GM19035 (cell line): ENCODE results near the gene RAB25.
A peak's percentile ranks its signal among the peaks of the same experiment; 100 is the strongest.

Experiments used
- ATAC-seq: cut with Tn5 transposase; IDR thresholded peaks from one replicate; pipeline ENCODE4 v1.9.1; 2021; ENCODE audit not compliant: unreplicated experiment

The RAB25 gene

GRCh38 chr1:156078728-156079127 is 17.8 kb downstream of the RAB25 start:
- no peak for ATAC-seq

- no peak for ATAC-seq
These were observed 18.8 kb downstream of the RAB25 start for GRCh38 chr1:156079762-156080161.

GRCh38 chr1:156080241-156080862 is 19.4 kb downstream of the RAB25 start:
- no peak for ATAC-seq

GRCh38 chr1:156080863-156081179 is 19.9 kb downstream of the RAB25 start:
- ATAC-seq = no peak

GRCh38 chr1:156081180-156081916 is 20.4 kb downstream of the RAB25 start:
- ATAC-seq = no peak

GRCh38 chr1:156081917-156082308 is 21.0 kb downstream of the RAB25 start:
- ATAC-seq = no peak

- peak; percentile 47 for ATAC-seq
These were observed 21.5 kb downstream of the RAB25 start, which contains the start of gene MEX3A for GRCh38 chr1:156082309-156083091. Gene MEX3A (minus strand): TSS chr1:156082465. CDS start chr1:156081998, 467 bp downstream.

GRCh38 chr1:156083800-156084790 is 23.1 kb downstream of the RAB25 start:
- no peak for ATAC-seq

GRCh38 chr1:156086256-156086662 is 25.3 kb downstream of the RAB25 start:
- ATAC-seq = no peak

GRCh38 chr1:156089704-156090103 is 28.7 kb downstream of the RAB25 start:
- no peak for ATAC-seq

- no peak for ATAC-seq
These were observed 29.3 kb downstream of the RAB25 start for GRCh38 chr1:156090138-156090839.

GRCh38 chr1:156090840-156091188 is 29.9 kb downstream of the RAB25 start:
- ATAC-seq = peak; percentile 70

- ATAC-seq = no peak
These were observed 30.6 kb downstream of the RAB25 start for GRCh38 chr1:156091610-156092009.

GRCh38 chr1:156095906-156096508 is 35.0 kb downstream of the RAB25 start:
- no peak for ATAC-seq

- ATAC-seq = peak; percentile 72
These were observed 35.9 kb downstream of the RAB25 start for GRCh38 chr1:156096640-156097391.

- no peak for ATAC-seq
These were observed 36.7 kb downstream of the RAB25 start for GRCh38 chr1:156097499-156098178.

- no peak for ATAC-seq
These were observed 37.8 kb downstream of the RAB25 start for GRCh38 chr1:156098784-156099183.

GRCh38 chr1:156099282-156099681 is 38.3 kb downstream of the RAB25 start:
- ATAC-seq = no peak
